ENCODE results near the gene RETREG3.
"Not testable (repeated sequence)": the region's sequence is repeated elsewhere in the genome, so short reads cannot be mapped to it uniquely, and the experiment has no call there.

RETREG3 gene

GRCh38 chr17:42612013-42612412 lies 2.8 kb upstream of the RETREG3 start:
- no peak for DNase-seq (ENCODE audit: low read depth, low spot score)

GRCh38 chr17:42609814-42610801 lies 934 bp upstream of the RETREG3 start:
- not testable (repeated sequence) for DNase-seq (ENCODE audit: low read depth, low spot score)

GRCh38 chr17:42608305-42609181 lies 631 bp downstream of the RETREG3 start:
- no peak for DNase-seq (ENCODE audit: low read depth, low spot score)

- no peak for DNase-seq (ENCODE audit: low read depth, low spot score)
These were observed 1.4 kb downstream of the RETREG3 start for GRCh38 chr17:42607769-42608168.

- no peak for DNase-seq (ENCODE audit: low read depth, low spot score)
These were observed 5.9 kb downstream of the RETREG3 start for GRCh38 chr17:42603318-42603717.

GRCh38 chr17:42598905-42599304 lies 10.3 kb downstream of the RETREG3 start:
- no peak for DNase-seq (ENCODE audit: low read depth, low spot score)

- no peak for DNase-seq (ENCODE audit: low read depth, low spot score)
These were observed 12.8 kb downstream of the RETREG3 start for GRCh38 chr17:42596386-42596785.

GRCh38 chr17:42591411-42591810 lies 17.8 kb downstream of the RETREG3 start:
- DNase-seq (ENCODE audit: low read depth, low spot score): no peak

- DNase-seq (ENCODE audit: low read depth, low spot score): no peak
These were observed 18.3 kb downstream of the RETREG3 start for GRCh38 chr17:42590886-42591285.

- no peak for DNase-seq (ENCODE audit: low read depth, low spot score)
These were observed 22.5 kb downstream of the RETREG3 start for GRCh38 chr17:42586514-42587230.

- no peak for DNase-seq (ENCODE audit: low read depth, low spot score)
These were observed 23.8 kb downstream of the RETREG3 start for GRCh38 chr17:42585353-42585752.

GRCh38 chr17:42584880-42585279 lies 24.3 kb downstream of the RETREG3 start:
- DNase-seq (ENCODE audit: low read depth, low spot score): no peak

- DNase-seq (ENCODE audit: low read depth, low spot score): no peak
These were observed 27.4 kb downstream of the RETREG3 start for GRCh38 chr17:42581744-42582270.

GRCh38 chr17:42579794-42580551 lies 29.2 kb downstream of the RETREG3 start:
- no peak for DNase-seq (ENCODE audit: low read depth, low spot score)

GRCh38 chr17:42578282-42578869 lies 30.8 kb downstream of the RETREG3 start:
- peak; percentile 90 for DNase-seq (ENCODE audit: low read depth, low spot score)

- DNase-seq (ENCODE audit: low read depth, low spot score): peak; percentile 97
These were observed 31.5 kb downstream of the RETREG3 start, which contains the start of gene PSMC3IP for GRCh38 chr17:42577532-42578281. Gene PSMC3IP (minus strand): TSS chr17:42577729. CDS start chr17:42577686, 43 bp downstream.

GRCh38 chr17:42577140-42577531 lies 32.0 kb downstream of the RETREG3 start:
- DNase-seq (ENCODE audit: low read depth, low spot score): no peak

GRCh38 chr17:42574463-42574862 lies 34.7 kb downstream of the RETREG3 start:
- DNase-seq (ENCODE audit: low read depth, low spot score): no peak

- DNase-seq (ENCODE audit: low read depth, low spot score): no peak
These were observed 36.1 kb downstream of the RETREG3 start for GRCh38 chr17:42573095-42573494.

All from ELF-1 (cell line).